H9 (cell line): ENCODE measurements around the gene TSPAN33. TPM values are rescaled to one million over a fixed set of nuclear protein-coding genes. Genes with fewer than 3 reads are reported as not detected.

Experiments
- DNase-seq: peaks from one replicate; pipeline ENCODE4 v3.0.0-alpha.2; 2017
- H2AFZ ChIP-seq: one replicate; pipeline ENCODE4 v1.6.1; 2013; ENCODE audit warnings: mild to moderate bottlenecking, low read length, control low read depth, moderate library complexity
- H2AK5ac ChIP-seq: 2 replicates; pipeline ENCODE4 v1.6.1; 2013; ENCODE audit warnings: low read length, control low read depth, mixed read lengths; ENCODE audit not compliant: insufficient read length
- H2BK120ac ChIP-seq: one replicate; pipeline ENCODE4 v1.6.1; 2013; ENCODE audit warnings: low read depth, mild to moderate bottlenecking, low read length, control low read depth, inconsistent platforms; ENCODE audit not compliant: poor library complexity, severe bottlenecking
- H2BK12ac ChIP-seq: 2 replicates; pipeline ENCODE4 v1.6.1; 2013; ENCODE audit warnings: low read length, control low read depth, mixed read lengths, low read depth; ENCODE audit not compliant: insufficient read length
- H2BK15ac ChIP-seq: 2 replicates; pipeline ENCODE4 v1.6.1; 2013; ENCODE audit warnings: low read depth, low read length, control low read depth
- H2BK20ac ChIP-seq: one replicate; pipeline ENCODE4 v1.6.1; 2013; ENCODE audit warnings: low read depth, mild to moderate bottlenecking, low read length, control low read depth, inconsistent platforms; ENCODE audit not compliant: poor library complexity, severe bottlenecking
- H2BK5ac ChIP-seq: 2 replicates; pipeline ENCODE4 v1.6.1; 2013; ENCODE audit warnings: low read length, control low read depth, mixed read lengths; ENCODE audit not compliant: insufficient read length
- H3K14ac ChIP-seq: 2 replicates; pipeline ENCODE4 v1.6.1; 2013; ENCODE audit warnings: low read length, control low read depth; ENCODE audit not compliant: insufficient read depth
- H3K18ac ChIP-seq: 2 replicates; pipeline ENCODE4 v1.6.1; 2013; ENCODE audit warnings: low read depth, mild to moderate bottlenecking, mixed read lengths, low read length, control low read depth; ENCODE audit not compliant: insufficient read length
- H3K23ac ChIP-seq: 2 replicates; pipeline ENCODE4 v1.6.1; 2013; ENCODE audit warnings: low read length, control low read depth, mixed read lengths, low read depth; ENCODE audit not compliant: insufficient read length
- H3K23me2 ChIP-seq: 2 replicates; pipeline ENCODE4 v1.6.1; 2013; ENCODE audit warnings: low read depth, mild to moderate bottlenecking, mixed read lengths, low read length, control low read depth; ENCODE audit not compliant: insufficient read length, poor library complexity, severe bottlenecking
- H3K27ac ChIP-seq: 2 replicates; pipeline ENCODE4 v1.5.1; 2013; ENCODE audit warnings: low read length, control low read depth, mixed read lengths, low read depth; ENCODE audit not compliant: insufficient read length
- H3K27me3 ChIP-seq: 2 replicates; pipeline ENCODE4 v1.6.1; 2013; ENCODE audit warnings: low read length, control low read depth, inconsistent platforms; ENCODE audit not compliant: insufficient read depth
- H3K4ac ChIP-seq: 2 replicates; pipeline ENCODE4 v1.6.1; 2013; ENCODE audit warnings: low read depth, mild to moderate bottlenecking, control low read depth, inconsistent platforms, low read length, moderate library complexity
- H3K4me1 ChIP-seq: 2 replicates; pipeline ENCODE4 v1.6.1; 2013; ENCODE audit warnings: low read length, control low read depth, inconsistent platforms; ENCODE audit not compliant: insufficient read depth
- H3K4me2 ChIP-seq: 2 replicates; pipeline ENCODE4 v1.6.1; 2013; ENCODE audit warnings: low read length, control low read depth, mixed read lengths; ENCODE audit not compliant: insufficient read length, insufficient read depth
- H3K56ac ChIP-seq: 2 replicates; pipeline ENCODE4 v1.6.1; 2013; ENCODE audit warnings: low read depth, mild to moderate bottlenecking, mixed read lengths, low read length, control low read depth; ENCODE audit not compliant: insufficient read length
- H3K79me1 ChIP-seq: 2 replicates; pipeline ENCODE4 v1.6.1; 2013; ENCODE audit warnings: low read depth, mild to moderate bottlenecking, moderate library complexity, low read length, control low read depth, inconsistent platforms; ENCODE audit not compliant: insufficient read depth, poor library complexity, severe bottlenecking
- H3K79me2 ChIP-seq: 2 replicates; pipeline ENCODE4 v1.6.1; 2013; ENCODE audit warnings: low read length, control low read depth, inconsistent platforms; ENCODE audit not compliant: insufficient read depth
- H3K9ac ChIP-seq: 2 replicates; pipeline ENCODE4 v1.6.1; 2013; ENCODE audit warnings: low read length, control low read depth, mixed read lengths; ENCODE audit not compliant: insufficient read length; ENCODE audit errors: extremely low read depth
- H3K9me3 ChIP-seq: one replicate; pipeline ENCODE4 v1.6.1; 2013; ENCODE audit warnings: low read depth, low read length, inconsistent platforms; ENCODE audit not compliant: control insufficient read depth
- H3T11ph ChIP-seq: one replicate; pipeline ENCODE4 v1.6.1; 2013; ENCODE audit warnings: mild to moderate bottlenecking, low read length, control low read depth, inconsistent platforms
- H4K20me1 ChIP-seq: one replicate; pipeline ENCODE4 v1.6.1; 2013; ENCODE audit not compliant: control insufficient read depth, insufficient read length, insufficient read depth
- H4K5ac ChIP-seq: 2 replicates; pipeline ENCODE4 v1.6.1; 2013; ENCODE audit warnings: low read depth, mild to moderate bottlenecking, mixed read lengths, low read length, control low read depth; ENCODE audit not compliant: insufficient read length
- H4K8ac ChIP-seq: replicated peaks from 2 replicates; pipeline ENCODE4 v1.6.1; 2013; ENCODE audit warnings: low read length, control low read depth, mixed read lengths, low read depth; ENCODE audit not compliant: insufficient read length
- H4K91ac ChIP-seq: 2 replicates; pipeline ENCODE4 v1.6.1; 2013; ENCODE audit warnings: low read depth, mild to moderate bottlenecking, moderate library complexity, mixed read lengths, low read length, control low read depth; ENCODE audit not compliant: insufficient read length
- H3K27ac Mint-ChIP-seq, 3 experiments: 2 replicates in 2 of 3; 3 replicates in 1 of 3; pipeline ENCODE4 v1.8.0; 2020 to 2021; ENCODE audit warnings: mixed read lengths in 3 of 3, mild to moderate bottlenecking in 1 of 3, moderate library complexity in 1 of 3
- H3K27me3 Mint-ChIP-seq: 2 replicates; pipeline ENCODE4 v1.8.0; 2021; ENCODE audit warnings: low read depth, mild to moderate bottlenecking, moderate library complexity, mixed read lengths
- H3K36me3 Mint-ChIP-seq, 3 experiments: 2 replicates in 2 of 3; 3 replicates in 1 of 3; pipeline ENCODE4 v1.8.0; 2020 to 2021; ENCODE audit warnings: low read depth in 3 of 3, mixed read lengths in 3 of 3; ENCODE audit not compliant: insufficient read depth in 1 of 3
- H3K4me1 Mint-ChIP-seq, 2 experiments: 2 replicates each; pipeline ENCODE4 v1.8.0; 2020; ENCODE audit warnings: mixed read lengths in 2 of 2
- H3K4me3 Mint-ChIP-seq, 2 experiments: 2 replicates in 1 of 2; 3 replicates in 1 of 2; pipeline ENCODE4 v1.8.0; 2020 to 2021; ENCODE audit warnings: mild to moderate bottlenecking in 2 of 2, mixed read lengths in 2 of 2, moderate library complexity in 1 of 2
- H3K9me3 Mint-ChIP-seq, 2 experiments: 2 replicates in 1 of 2; 3 replicates in 1 of 2; pipeline ENCODE4 v1.8.0; 2020; ENCODE audit warnings: mild to moderate bottlenecking in 2 of 2, mixed read lengths in 2 of 2, moderate library complexity in 1 of 2
- WGBS: extraction: QIAGEN DNeasy Blood & Tissue Kit; methylation state at CpG from one replicate; pipeline ENCODE4 v1.1.7; 2013; ENCODE audit warnings: missing lambda C conversion rate, low lambda C conversion rate, mixed read lengths; ENCODE audit not compliant: insufficient read length; ENCODE audit errors: extremely low coverage; 5-methylcytosine and 5-hydroxymethylcytosine counted together
- total RNA-seq: library from RNA; stranded (reverse); gene quantifications from 2 replicates; pipeline ENCODE4 v1.2.1, GENCODE V29; 2021
- TF ChIP-seq, protein P1 (sequence below): fragments of 200-600 bp; sonication (generic); conservative IDR thresholded peaks from 3 replicates; pipeline ENCODE4 v1.8.0; 2021; ENCODE audit warnings: antibody characterized with exemption, mild to moderate bottlenecking

TSPAN33 gene
- total RNA-seq, 1 experiment from 2014 or later = 34.7 TPM

DNA sequence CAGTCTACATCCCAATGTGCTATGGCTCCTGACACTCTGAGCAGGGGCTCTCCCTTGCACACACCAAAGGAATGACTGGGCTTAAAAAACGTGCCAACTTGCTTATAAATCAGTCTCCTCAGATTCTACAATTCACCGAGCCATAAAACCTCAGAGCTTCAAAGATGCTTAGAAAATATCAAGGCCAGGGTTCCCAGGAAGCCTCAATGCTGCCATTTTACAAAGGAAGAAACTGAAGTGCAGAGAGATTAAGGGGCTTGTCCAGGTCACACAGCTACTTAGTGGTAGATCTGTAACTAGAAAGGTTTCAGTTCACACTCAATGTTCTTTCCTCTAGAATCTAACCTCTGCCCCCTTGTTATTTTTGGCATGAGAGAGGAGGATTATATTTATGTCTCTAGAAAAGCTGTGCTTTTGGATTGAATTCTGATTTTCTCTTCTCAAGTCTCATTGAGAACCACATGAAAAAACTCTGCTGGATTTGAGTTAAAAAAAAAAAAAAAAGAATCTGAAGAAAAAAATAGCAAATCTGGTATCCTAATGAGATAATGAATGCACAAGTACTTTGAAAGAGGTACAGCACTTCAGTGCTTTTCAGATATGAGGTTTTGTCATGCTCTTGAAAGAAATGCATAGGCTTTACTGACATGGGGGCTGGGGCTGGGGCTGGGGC, 22.3 kb upstream of the TSPAN33 start:
- Histone ChIP-seq H4K91ac (no peak overlapping the region), H3K79me1 (no peaks in the 10 kb centered on the region), H3K79me2 (no peaks in the 10 kb centered on the region), H4K5ac (no peak overlapping the region), H3K56ac (no peak overlapping the region), H3K9ac (no peak overlapping the region), H3K14ac (no peak overlapping the region), H3K9me3 (peaks cover 17% of the 10 kb centered on the region), H2BK12ac (no peak overlapping the region), H3K23me2 (no peaks in the 10 kb centered on the region), H2AK5ac (no peak overlapping the region), H3K4me2 (no peak overlapping the region), H2BK15ac (no peak overlapping the region), H4K20me1 (no peaks in the 10 kb centered on the region), H2BK5ac (no peak overlapping the region), H3K4ac (no peak overlapping the region), H2BK120ac (no peak overlapping the region), H3T11ph (no peak overlapping the region), H3K27ac (no peak overlapping the region), H3K4me1 (no peaks in the 10 kb centered on the region), H3K27me3 (no peaks in the 10 kb centered on the region), H2AFZ (no peak overlapping the region), H2BK20ac (no peak overlapping the region), H3K23ac (no peak overlapping the region), H4K8ac (no peak overlapping the region), H3K18ac (no peak overlapping the region)
- H3K36me3 Mint-ChIP-seq = peaks cover 12 to 27% (median 22%) of the 10 kb centered on the region in 3 experiments; a peak in 6 of 7 replicates
- no CpG with 5 or more reads among the region's 2 CpGs for WGBS
- H3K27ac Mint-ChIP-seq = no peak overlapping the region
- TF ChIP-seq, protein P1, sequence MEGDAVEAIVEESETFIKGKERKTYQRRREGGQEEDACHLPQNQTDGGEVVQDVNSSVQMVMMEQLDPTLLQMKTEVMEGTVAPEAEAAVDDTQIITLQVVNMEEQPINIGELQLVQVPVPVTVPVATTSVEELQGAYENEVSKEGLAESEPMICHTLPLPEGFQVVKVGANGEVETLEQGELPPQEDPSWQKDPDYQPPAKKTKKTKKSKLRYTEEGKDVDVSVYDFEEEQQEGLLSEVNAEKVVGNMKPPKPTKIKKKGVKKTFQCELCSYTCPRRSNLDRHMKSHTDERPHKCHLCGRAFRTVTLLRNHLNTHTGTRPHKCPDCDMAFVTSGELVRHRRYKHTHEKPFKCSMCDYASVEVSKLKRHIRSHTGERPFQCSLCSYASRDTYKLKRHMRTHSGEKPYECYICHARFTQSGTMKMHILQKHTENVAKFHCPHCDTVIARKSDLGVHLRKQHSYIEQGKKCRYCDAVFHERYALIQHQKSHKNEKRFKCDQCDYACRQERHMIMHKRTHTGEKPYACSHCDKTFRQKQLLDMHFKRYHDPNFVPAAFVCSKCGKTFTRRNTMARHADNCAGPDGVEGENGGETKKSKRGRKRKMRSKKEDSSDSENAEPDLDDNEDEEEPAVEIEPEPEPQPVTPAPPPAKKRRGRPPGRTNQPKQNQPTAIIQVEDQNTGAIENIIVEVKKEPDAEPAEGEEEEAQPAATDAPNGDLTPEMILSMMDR = no peak
- no peak for DNase-seq
- H3K9me3 Mint-ChIP-seq = peaks cover 33 to 36% of the 10 kb centered on the region in 2 experiments
- H3K4me1 Mint-ChIP-seq = no peaks in the 10 kb centered on the region
- H3K4me3 Mint-ChIP-seq = no peak overlapping the region
- no peaks in the 10 kb centered on the region; the same call in none of the 2 replicates for H3K27me3 Mint-ChIP-seq
